ENCODE measurements around the gene HPN.

HPN gene

DNA sequence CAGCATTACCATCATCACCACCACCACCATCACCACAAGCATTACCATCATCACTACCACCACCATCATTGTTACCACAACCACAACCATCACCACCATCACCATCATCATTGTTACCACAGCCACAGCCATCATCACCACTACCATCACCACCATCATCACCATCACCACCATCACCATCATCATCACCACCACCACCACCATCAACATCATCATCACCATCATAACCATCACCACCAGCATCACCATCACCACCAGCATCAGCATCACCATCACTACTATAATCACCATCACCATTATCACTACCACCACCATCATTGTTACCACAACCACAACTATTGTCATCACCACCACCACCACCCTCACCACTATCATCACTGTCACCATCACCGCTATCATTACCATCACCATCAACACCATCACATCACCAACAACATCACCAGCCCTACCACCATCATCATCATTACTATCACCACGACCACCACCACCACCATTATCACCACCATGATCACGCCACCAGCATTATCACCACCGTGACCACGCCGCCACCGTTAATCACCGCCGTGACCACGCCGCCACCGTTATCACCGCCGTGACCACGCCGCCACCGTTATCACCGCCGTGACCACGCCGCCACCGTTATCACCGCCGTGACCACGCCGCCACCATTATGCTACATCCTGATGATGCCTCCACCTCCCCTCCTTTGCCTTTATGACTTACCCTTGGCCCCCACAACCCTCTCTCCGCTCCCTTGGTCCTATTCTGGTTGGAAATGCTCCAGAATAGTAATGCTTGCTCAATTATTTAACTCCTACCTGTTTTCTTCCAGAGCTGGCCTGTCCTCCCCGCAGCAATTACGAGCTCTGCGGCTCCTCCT lies 64.1 kb downstream of the HPN start (continued):
- TF ChIP-seq, protein P1, sequence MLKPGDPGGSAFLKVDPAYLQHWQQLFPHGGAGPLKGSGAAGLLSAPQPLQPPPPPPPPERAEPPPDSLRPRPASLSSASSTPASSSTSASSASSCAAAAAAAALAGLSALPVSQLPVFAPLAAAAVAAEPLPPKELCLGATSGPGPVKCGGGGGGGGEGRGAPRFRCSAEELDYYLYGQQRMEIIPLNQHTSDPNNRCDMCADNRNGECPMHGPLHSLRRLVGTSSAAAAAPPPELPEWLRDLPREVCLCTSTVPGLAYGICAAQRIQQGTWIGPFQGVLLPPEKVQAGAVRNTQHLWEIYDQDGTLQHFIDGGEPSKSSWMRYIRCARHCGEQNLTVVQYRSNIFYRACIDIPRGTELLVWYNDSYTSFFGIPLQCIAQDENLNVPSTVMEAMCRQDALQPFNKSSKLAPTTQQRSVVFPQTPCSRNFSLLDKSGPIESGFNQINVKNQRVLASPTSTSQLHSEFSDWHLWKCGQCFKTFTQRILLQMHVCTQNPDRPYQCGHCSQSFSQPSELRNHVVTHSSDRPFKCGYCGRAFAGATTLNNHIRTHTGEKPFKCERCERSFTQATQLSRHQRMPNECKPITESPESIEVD (tag by site-specific recombination; IDR thresholded peaks at IDR 0.05), result no peak
- TF ChIP-seq GLIS1 (tag by site-specific recombination; IDR thresholded peaks at IDR 0.05) (no peak), ZNF658 (tag by site-specific recombination; IDR thresholded peaks at IDR 0.05) (peak; percentile 59; the same call in 1 of the 2 replicates), ZNF677 (tag by site-specific recombination; IDR thresholded peaks at IDR 0.05) (no peak), ZNF221 (tag by site-specific recombination; IDR thresholded peaks at IDR 0.05; ENCODE audit: borderline replicate concordance) (no peak), ZNF155 (tag by site-specific recombination; IDR thresholded peaks at IDR 0.05) (no peak), ZNF211 (tag by site-specific recombination; IDR thresholded peaks at IDR 0.05; ENCODE audit: low read depth) (peak; percentile 59; the same call in 1 of the 2 replicates), ZNF843 (tag by site-specific recombination; IDR thresholded peaks at IDR 0.05) (no peak), YY1 (tag by site-specific recombination; IDR thresholded peaks at IDR 0.05) (no peak), ZNF521 (tag by site-specific recombination; IDR thresholded peaks at IDR 0.05) (peak; percentile 98), ZSCAN30 (tag by site-specific recombination; IDR thresholded peaks at IDR 0.05) (no peak), ZNF837 (tag by site-specific recombination; IDR thresholded peaks at IDR 0.05) (0 out of 2 replicates have a peak, but pooled peaks have one; percentile 17), ZNF501 (tag by site-specific recombination; IDR thresholded peaks at IDR 0.05) (no peak), SCRT1 (tag by site-specific recombination; IDR thresholded peaks at IDR 0.05; ENCODE audit: borderline replicate concordance) (no peak), ZNF768 (tag by site-specific recombination; IDR thresholded peaks at IDR 0.05) (no peak; the same call in 1 of the 2 replicates), ZNF274 (IDR thresholded peaks at IDR 0.05; ENCODE audit: low read length) (no peak), ZNF274 (tag by site-specific recombination; IDR thresholded peaks at IDR 0.05; ENCODE audit: borderline replicate concordance) (peak; percentile 65; the same call in 1 of the 2 replicates), ZNF555 (tag by site-specific recombination; conservative IDR thresholded peaks at IDR 0.05) (no peak), ZNF266 (tag by site-specific recombination; IDR thresholded peaks at IDR 0.05; ENCODE audit: low read depth) (no peak), ZNF660 (tag by site-specific recombination; IDR thresholded peaks at IDR 0.05) (no peak)
- TF ChIP-seq, protein P2, sequence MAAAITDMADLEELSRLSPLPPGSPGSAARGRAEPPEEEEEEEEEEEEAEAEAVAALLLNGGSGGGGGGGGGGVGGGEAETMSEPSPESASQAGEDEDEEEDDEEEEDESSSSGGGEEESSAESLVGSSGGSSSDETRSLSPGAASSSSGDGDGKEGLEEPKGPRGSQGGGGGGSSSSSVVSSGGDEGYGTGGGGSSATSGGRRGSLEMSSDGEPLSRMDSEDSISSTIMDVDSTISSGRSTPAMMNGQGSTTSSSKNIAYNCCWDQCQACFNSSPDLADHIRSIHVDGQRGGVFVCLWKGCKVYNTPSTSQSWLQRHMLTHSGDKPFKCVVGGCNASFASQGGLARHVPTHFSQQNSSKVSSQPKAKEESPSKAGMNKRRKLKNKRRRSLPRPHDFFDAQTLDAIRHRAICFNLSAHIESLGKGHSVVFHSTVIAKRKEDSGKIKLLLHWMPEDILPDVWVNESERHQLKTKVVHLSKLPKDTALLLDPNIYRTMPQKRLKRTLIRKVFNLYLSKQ (tag by site-specific recombination; IDR thresholded peaks at IDR 0.05; ENCODE audit: borderline replicate concordance), result 0 out of 2 replicates have a peak, but pooled peaks have one; percentile 9
- TF ChIP-seq, protein P3, sequence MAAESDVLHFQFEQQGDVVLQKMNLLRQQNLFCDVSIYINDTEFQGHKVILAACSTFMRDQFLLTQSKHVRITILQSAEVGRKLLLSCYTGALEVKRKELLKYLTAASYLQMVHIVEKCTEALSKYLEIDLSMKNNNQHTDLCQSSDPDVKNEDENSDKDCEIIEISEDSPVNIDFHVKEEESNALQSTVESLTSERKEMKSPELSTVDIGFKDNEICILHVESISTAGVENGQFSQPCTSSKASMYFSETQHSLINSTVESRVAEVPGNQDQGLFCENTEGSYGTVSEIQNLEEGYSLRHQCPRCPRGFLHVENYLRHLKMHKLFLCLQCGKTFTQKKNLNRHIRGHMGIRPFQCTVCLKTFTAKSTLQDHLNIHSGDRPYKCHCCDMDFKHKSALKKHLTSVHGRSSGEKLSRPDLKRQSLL (tag by site-specific recombination; IDR thresholded peaks at IDR 0.05), result no peak
- TF ChIP-seq, protein P4, sequence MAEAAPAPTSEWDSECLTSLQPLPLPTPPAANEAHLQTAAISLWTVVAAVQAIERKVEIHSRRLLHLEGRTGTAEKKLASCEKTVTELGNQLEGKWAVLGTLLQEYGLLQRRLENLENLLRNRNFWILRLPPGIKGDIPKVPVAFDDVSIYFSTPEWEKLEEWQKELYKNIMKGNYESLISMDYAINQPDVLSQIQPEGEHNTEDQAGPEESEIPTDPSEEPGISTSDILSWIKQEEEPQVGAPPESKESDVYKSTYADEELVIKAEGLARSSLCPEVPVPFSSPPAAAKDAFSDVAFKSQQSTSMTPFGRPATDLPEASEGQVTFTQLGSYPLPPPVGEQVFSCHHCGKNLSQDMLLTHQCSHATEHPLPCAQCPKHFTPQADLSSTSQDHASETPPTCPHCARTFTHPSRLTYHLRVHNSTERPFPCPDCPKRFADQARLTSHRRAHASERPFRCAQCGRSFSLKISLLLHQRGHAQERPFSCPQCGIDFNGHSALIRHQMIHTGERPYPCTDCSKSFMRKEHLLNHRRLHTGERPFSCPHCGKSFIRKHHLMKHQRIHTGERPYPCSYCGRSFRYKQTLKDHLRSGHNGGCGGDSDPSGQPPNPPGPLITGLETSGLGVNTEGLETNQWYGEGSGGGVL (tag by site-specific recombination; IDR thresholded peaks at IDR 0.05), result peak; percentile 21; the same call in 1 of the 2 replicates
- TF ChIP-seq, protein P5, sequence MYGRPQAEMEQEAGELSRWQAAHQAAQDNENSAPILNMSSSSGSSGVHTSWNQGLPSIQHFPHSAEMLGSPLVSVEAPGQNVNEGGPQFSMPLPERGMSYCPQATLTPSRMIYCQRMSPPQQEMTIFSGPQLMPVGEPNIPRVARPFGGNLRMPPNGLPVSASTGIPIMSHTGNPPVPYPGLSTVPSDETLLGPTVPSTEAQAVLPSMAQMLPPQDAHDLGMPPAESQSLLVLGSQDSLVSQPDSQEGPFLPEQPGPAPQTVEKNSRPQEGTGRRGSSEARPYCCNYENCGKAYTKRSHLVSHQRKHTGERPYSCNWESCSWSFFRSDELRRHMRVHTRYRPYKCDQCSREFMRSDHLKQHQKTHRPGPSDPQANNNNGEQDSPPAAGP (tag by site-specific recombination; IDR thresholded peaks at IDR 0.05), result no peak
- TF ChIP-seq, protein P6, sequence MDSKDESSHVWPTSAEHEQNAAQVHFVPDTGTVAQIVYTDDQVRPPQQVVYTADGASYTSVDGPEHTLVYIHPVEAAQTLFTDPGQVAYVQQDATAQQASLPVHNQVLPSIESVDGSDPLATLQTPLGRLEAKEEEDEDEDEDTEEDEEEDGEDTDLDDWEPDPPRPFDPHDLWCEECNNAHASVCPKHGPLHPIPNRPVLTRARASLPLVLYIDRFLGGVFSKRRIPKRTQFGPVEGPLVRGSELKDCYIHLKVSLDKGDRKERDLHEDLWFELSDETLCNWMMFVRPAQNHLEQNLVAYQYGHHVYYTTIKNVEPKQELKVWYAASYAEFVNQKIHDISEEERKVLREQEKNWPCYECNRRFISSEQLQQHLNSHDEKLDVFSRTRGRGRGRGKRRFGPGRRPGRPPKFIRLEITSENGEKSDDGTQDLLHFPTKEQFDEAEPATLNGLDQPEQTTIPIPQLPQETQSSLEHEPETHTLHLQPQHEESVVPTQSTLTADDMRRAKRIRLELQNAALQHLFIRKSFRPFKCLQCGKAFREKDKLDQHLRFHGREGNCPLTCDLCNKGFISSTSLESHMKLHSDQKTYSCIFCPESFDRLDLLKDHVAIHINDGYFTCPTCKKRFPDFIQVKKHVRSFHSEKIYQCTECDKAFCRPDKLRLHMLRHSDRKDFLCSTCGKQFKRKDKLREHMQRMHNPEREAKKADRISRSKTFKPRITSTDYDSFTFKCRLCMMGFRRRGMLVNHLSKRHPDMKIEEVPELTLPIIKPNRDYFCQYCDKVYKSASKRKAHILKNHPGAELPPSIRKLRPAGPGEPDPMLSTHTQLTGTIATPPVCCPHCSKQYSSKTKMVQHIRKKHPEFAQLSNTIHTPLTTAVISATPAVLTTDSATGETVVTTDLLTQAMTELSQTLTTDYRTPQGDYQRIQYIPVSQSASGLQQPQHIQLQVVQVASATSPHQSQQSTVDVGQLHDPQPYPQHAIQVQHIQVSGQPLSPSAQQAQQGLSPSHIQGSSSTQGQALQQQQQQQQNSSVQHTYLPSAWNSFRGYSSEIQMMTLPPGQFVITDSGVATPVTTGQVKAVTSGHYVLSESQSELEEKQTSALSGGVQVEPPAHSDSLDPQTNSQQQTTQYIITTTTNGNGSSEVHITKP (tag by site-specific recombination; IDR thresholded peaks at IDR 0.05), result no peak
- TF ChIP-seq, protein P7, sequence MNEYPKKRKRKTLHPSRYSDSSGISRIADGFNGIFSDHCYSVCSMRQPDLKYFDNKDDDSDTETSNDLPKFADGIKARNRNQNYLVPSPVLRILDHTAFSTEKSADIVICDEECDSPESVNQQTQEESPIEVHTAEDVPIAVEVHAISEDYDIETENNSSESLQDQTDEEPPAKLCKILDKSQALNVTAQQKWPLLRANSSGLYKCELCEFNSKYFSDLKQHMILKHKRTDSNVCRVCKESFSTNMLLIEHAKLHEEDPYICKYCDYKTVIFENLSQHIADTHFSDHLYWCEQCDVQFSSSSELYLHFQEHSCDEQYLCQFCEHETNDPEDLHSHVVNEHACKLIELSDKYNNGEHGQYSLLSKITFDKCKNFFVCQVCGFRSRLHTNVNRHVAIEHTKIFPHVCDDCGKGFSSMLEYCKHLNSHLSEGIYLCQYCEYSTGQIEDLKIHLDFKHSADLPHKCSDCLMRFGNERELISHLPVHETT (tag by site-specific recombination; IDR thresholded peaks at IDR 0.05), result no peak
